GM10847 (cell line): Measurements from ENCODE around the gene OR7A5.

Experiments used
- POLR2A ChIP-seq: IDR thresholded peaks from 2 replicates; pipeline ENCODE4 v1.6.1; 2011; ENCODE audit not compliant: insufficient read length; ENCODE audit errors: extremely low read depth

The OR7A5 gene

DNA sequence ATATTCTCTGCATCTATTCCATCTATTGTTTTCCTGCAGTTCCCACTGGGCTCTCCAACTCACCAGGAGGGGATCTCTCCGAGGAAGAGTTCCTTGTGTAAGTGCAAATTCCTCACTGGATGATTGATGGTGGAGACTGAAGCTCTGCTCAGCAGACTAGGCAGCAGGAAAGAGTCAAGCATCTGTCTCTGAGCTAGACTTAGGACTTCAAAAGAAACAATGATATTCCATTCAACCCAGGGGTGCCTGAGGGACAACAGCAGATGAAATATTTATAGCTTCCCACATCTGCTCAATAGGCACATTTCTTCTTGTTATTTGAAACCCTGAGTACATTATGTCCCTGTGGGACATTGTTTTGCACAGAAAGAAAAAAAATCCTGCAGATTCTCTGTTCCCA is at the start of gene OR7A5, which contains the start of gene OR7C1:
Gene OR7A5 (minus strand): TSS at position 175 of the 400 bp plus-strand sequence. CDS start 6,944 bp downstream, outside the sequence.
Gene OR7C1 (minus strand): TSS at position 175 of the 400 bp plus-strand sequence. CDS start 35,049 bp downstream, outside the sequence.
- TF ChIP-seq POLR2A, result no peak

DNA sequence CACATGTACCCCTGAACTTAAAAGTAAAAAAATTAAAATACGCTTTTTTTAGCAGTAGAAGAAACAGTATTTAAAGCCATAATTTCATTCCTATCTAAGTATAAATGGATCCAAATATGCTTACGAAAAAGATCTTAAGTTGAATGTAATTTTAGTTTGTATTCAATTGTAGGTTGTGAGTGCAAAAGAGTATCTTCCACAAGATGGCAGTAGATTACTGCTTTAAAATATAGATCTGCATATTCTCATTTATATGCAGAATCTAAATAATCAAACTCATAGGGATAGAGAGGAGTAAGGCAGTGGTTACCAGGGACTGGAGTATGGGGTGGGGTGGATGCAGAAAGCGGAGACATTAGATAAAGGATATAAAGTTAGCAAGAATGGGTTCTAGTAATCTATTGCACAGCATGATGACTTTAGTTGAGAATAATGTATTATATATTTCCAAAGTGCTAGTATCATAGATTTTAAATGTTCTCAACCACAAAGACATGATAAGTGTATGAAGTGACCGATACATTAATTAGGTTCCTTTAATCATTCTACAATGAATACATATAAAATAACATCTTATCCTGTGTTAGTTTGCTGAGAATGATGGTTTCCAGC is 36.7 kb upstream of the OR7A5 start:
- no peak for TF ChIP-seq POLR2A

GRCh38 chr19:14868497-14868896 is 33.5 kb upstream of the OR7A5 start:
- TF ChIP-seq POLR2A, result no peak

DNA sequence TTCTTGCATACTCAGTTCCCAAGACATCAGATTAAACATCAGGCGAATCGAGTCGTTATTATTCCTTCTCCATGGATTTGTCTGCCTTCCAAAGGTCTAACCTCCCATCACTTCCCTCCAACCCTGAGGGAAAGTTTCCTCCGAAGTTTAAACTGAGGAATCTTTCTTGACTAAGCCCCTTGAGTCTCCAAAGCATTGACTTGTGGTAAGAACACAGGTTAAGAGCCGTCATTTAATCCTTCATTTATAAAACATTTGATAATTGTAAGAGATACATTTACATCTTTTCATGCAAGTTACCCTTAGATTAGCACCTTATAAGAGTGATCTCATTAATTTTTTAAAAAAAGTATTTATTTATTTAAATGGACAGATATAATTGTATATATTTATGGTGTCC is 13.8 kb upstream of the OR7A5 start, which contains the start of gene OR7A10:
Gene OR7A10 (minus strand): TSS at position 101 of the 400 bp plus-strand sequence. CDS start 7,045 bp downstream, outside the sequence.
- TF ChIP-seq POLR2A, result no peak

DNA sequence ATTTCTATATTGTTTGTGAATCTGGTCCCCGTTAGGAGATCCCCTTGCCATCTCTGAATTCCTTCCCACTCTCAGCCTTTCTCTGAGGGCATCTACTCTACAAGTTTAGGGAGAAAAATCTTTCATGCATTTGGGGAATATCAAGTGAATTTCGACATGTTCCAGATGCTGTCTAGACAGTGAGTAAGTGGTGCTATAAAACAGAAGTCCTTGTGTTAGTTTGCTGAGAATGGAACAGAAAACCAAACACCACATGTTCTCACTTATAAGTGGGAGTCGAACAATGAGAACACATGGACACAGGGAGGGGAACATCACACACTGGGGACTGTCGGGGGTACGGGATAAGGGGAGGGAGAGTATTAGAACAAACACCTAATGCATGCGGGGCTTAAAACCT is 8.6 kb upstream of the OR7A5 start:
- TF ChIP-seq POLR2A, result no peak

GRCh38 chr19:14843169-14843568 is 8.2 kb upstream of the OR7A5 start:
- no peak for TF ChIP-seq POLR2A

DNA sequence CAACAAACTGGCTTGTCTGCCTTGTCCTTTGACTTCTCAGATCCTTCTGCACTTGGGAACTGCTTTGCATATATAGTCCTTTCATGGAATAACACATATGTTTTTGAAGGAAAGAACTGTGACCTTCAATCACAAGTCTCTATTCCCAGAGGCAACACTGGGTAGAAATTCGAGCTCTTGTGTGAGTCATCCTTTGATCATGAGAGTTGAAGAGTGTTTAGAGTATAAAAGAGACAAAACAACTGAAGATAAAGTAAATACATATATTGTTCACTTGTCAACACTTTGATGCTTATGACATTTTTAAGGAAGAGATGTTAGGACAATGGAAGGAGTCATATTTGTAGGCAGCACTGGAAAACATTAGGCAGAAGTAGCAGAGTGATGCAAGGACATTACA is 5.2 kb upstream of the OR7A5 start:
- TF ChIP-seq POLR2A, result no peak

DNA sequence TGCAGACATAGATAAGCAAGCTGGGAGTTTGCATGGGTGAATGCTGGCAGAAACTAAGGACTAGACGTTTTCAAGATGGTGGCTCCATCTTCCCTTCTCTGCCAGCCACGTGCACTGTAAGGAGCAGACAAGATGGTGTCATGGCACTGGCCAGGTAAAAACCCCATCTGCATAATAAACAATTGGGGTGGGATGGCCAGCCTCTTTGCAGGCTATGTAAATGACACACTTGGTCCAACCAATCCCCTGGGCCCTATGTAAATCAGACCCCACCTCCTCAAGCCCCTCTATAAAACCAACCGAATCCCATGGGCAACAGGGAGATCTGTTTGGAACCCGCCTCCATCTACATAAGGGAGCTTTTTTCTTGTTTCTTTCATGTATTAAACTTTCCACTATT is 2.4 kb upstream of the OR7A5 start:
- TF ChIP-seq POLR2A, result no peak

GRCh38 chr19:14830702-14831101 is 4.3 kb downstream of the OR7A5 start:
- no peak for TF ChIP-seq POLR2A

DNA sequence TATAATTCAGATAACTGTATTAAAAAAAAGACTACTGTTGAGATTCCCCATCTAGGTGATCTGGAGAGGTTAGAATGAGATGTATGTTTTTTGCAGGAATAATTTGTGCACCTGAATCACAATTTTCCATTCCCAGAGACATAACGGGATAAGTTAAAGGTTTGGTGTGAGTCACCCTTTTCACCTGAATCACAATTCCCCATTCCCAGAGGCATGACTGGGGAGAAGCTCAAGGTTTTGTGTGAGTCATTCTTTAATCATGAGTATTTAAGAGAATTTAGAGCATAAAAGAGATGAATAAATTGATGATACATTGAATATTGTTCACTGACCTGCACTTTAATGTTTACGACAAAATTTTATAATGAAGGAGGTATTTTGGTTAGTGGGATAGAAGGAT is 9.0 kb downstream of the OR7A5 start:
- no peak for TF ChIP-seq POLR2A

DNA sequence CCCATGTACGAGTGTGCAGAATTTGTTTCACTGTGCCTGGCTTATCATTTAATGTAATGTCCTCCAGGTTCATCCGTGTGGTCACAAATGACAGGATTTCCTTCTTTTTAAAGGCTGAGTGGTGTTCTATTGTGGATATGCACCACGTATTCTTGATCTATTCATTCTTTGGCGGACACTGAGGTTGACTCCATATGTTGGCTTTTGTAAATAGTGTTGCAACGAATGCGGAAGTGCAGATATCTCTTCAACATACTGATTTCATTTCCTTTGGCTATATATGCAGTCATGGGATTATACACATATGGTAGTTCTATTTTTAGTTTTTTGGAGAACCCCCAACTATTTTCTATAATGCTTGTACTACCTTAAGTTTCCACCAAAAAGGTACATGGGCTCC is 13.0 kb downstream of the OR7A5 start:
- no peak for TF ChIP-seq POLR2A

DNA sequence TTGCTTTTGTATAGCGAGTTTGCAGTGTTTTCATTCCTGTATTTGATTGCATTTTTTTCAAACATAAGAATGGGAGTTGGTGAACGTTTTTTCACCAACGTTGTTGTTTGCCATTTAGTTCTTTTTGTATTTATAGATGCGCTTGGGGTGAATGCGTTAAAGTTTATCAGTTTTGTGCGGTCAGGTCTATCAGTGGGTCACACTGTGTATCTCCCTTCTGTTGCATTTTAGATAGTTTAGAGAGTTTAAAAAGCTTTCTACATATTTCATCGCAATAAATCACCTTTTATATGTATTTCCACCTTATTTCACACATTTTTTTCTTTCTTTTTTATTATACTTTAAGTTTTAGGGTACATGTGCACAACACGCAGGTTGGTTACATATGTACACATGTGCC is 16.4 kb downstream of the OR7A5 start:
- TF ChIP-seq POLR2A, result no peak

DNA sequence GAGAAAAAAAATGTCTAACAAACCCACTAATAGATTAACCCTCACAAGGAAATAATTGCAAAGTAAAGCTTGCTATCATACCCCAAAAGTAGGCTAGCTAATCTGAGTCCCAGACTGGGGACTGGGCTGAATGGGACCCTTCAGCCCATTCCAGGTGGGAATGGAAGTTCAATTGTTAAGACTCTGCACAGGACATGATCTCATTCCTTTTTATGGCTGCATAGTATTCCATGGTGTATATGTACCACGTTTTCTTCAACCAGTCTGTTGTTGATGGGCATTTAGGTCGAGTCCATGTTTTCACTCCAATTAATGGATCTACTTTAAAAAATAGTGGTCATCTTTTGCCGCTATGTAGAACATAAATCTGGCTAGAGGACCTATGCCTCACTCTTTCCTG is 17.9 kb downstream of the OR7A5 start:
- no peak for TF ChIP-seq POLR2A

GRCh38 chr19:14814982-14815652 is 19.9 kb downstream of the OR7A5 start:
- TF ChIP-seq POLR2A, result no peak

GRCh38 chr19:14809272-14810057 is 25.5 kb downstream of the OR7A5 start:
- no peak for TF ChIP-seq POLR2A

DNA sequence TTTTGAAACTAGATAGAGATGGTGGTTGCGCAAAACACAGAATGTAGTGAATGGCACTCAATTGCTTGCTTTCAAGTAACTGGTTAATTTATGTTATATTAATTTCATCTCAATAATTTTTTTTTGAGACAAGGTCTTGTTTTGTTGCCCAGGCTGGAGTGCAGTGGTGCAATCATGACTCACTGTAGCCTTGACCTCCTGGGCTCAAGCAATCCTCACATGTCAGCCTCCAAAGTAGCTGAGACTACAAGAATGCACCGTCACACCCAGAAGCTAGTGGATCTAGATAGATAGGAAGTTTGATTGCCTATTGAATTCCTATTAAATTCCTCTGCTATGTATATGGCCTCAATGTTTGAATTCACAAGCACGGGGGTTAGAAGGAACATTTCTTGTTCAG is 30.2 kb downstream of the OR7A5 start:
- no peak for TF ChIP-seq POLR2A

GRCh38 chr19:14798760-14799159 is 36.2 kb downstream of the OR7A5 start:
- no peak for TF ChIP-seq POLR2A

DNA sequence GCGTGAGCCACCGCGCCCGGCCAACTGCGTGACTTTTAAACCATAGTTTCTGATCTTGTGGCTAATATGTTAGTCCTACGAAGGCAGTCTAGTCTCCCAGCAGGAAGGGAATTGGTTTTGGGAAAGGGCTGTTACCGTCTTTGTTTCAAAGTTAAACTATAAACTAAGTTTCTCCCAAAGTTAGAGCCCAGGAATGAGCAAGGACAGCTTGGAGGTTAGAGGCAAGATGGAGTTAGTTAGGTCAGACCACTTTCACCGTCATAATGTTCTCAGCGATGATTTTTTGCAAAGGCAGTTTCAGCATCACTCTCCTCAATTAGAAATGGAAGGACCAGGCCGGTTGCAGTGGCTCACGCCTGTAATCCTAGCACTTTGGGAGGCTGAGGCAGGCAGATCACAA is 39.0 kb downstream of the OR7A5 start:
- no peak for TF ChIP-seq POLR2A
